OCI-LY1 (cell line): ENCODE results near the gene USP44.

Experiments used
- H2AFZ ChIP-seq: fragments of 200-600 bp; sonication (generic), shearing (Covaris generic); 2 replicates; pipeline ENCODE4 v1.6.0; 2014; ENCODE audit warnings: antibody characterized with exemption, mild to moderate bottlenecking, low read length
- H3F3A ChIP-seq: fragments of 200-600 bp; sonication (generic), shearing (Covaris generic); 2 replicates; pipeline ENCODE4 v1.6.0; 2014; ENCODE audit warnings: mild to moderate bottlenecking, antibody characterized with exemption, low read length, moderate library complexity; ENCODE audit not compliant: insufficient read depth
- H3K27ac ChIP-seq: fragments of 200-600 bp; sonication (generic); 2 replicates; pipeline ENCODE4 v1.5.1; 2014; ENCODE audit warnings: low read length, mixed run types, mild to moderate bottlenecking, low read depth; ENCODE audit not compliant: poor library complexity, severe bottlenecking
- H3K27me3 ChIP-seq: fragments of 200-600 bp; sonication (generic); 2 replicates; pipeline ENCODE4 v1.6.0; 2014; ENCODE audit warnings: antibody characterized with exemption, mild to moderate bottlenecking, low read length, moderate library complexity; ENCODE audit not compliant: insufficient read depth
- H3K36me3 ChIP-seq: fragments of 200-600 bp; sonication (generic); 2 replicates; pipeline ENCODE4 v1.6.1; 2014; ENCODE audit warnings: mild to moderate bottlenecking, antibody characterized with exemption, low read length, moderate library complexity, mixed read lengths; ENCODE audit not compliant: insufficient read depth
- H3K4me1 ChIP-seq: fragments of 200-600 bp; sonication (generic); 2 replicates; pipeline ENCODE4 v1.5.1; 2014; ENCODE audit warnings: mild to moderate bottlenecking, low read length, moderate library complexity; ENCODE audit not compliant: insufficient read depth, severe bottlenecking
- H3K4me2 ChIP-seq: fragments of 200-600 bp; sonication (generic), shearing (Covaris generic); 2 replicates; pipeline ENCODE4 v1.6.1; 2014; ENCODE audit warnings: low read length
- H3K4me3 ChIP-seq: fragments of 200-600 bp; sonication (generic); 2 replicates; pipeline ENCODE4 v1.5.1; 2014; ENCODE audit warnings: low read length, low read depth, mild to moderate bottlenecking, mixed read lengths; ENCODE audit not compliant: poor library complexity, severe bottlenecking
- H3K79me2 ChIP-seq: fragments of 200-600 bp; shearing (Covaris generic); 2 replicates; pipeline ENCODE4 v1.6.1; 2016; ENCODE audit warnings: mixed run types, low read length, mixed read lengths; ENCODE audit not compliant: insufficient read depth
- H3K9ac ChIP-seq: fragments of 200-600 bp; sonication (generic), shearing (Covaris generic); 2 replicates; pipeline ENCODE4 v1.6.1; 2014; ENCODE audit warnings: mild to moderate bottlenecking, low read length, mixed read lengths
- H3K9me2 ChIP-seq: fragments of 200-600 bp; sonication (generic), shearing (Covaris generic); 2 replicates; pipeline ENCODE4 v1.6.1; 2014; ENCODE audit warnings: low read depth, mild to moderate bottlenecking, low read length, mixed read lengths
- H3K9me3 ChIP-seq: fragments of 200-600 bp; shearing (Covaris generic); 2 replicates; pipeline ENCODE4 v1.6.1; 2014; ENCODE audit warnings: low read length, mixed read lengths
- H4K20me1 ChIP-seq: fragments of 200-600 bp; sonication (generic), shearing (Covaris generic); 2 replicates; pipeline ENCODE4 v1.6.0; 2016; ENCODE audit warnings: mild to moderate bottlenecking, low read length; ENCODE audit not compliant: insufficient read depth
- EZH2 ChIP-seq: fragments of 200-600 bp; sonication (generic), shearing (Covaris generic); IDR thresholded peaks from 2 replicates; pipeline ENCODE4 v1.8.0; 2017; ENCODE audit warnings: borderline replicate concordance, mixed run types, mild to moderate bottlenecking, antibody characterized with exemption, low read length, moderate library complexity, mixed read lengths
- TF ChIP-seq, protein P1 (sequence below): fragments of 200-600 bp; sonication (generic), shearing (Covaris generic); IDR thresholded peaks from 2 replicates; pipeline ENCODE4 v1.5.1; 2017; ENCODE audit warnings: mild to moderate bottlenecking, antibody characterized with exemption, low read length, moderate library complexity, mixed read lengths

The USP44 gene

DNA sequence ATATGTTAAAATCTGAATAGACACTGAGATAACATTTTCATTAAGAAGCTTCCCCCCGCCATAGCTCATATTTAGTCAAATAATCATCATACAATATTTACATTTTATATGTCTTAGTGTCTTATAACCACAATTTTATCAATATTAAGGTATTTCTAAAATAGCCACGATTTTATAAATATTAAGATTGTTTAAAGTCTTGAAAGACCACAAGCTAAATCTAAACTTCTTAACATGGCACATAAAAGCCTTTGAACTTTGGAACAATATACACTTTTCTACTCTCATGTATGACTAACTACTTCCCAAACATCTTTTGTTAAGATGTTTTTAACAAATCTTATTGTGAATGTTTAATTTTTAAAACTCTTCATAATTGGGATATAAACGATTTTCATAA is 6.5 kb downstream of the USP44 start:
- no peak for TF ChIP-seq EZH2
- TF ChIP-seq, protein P1, sequence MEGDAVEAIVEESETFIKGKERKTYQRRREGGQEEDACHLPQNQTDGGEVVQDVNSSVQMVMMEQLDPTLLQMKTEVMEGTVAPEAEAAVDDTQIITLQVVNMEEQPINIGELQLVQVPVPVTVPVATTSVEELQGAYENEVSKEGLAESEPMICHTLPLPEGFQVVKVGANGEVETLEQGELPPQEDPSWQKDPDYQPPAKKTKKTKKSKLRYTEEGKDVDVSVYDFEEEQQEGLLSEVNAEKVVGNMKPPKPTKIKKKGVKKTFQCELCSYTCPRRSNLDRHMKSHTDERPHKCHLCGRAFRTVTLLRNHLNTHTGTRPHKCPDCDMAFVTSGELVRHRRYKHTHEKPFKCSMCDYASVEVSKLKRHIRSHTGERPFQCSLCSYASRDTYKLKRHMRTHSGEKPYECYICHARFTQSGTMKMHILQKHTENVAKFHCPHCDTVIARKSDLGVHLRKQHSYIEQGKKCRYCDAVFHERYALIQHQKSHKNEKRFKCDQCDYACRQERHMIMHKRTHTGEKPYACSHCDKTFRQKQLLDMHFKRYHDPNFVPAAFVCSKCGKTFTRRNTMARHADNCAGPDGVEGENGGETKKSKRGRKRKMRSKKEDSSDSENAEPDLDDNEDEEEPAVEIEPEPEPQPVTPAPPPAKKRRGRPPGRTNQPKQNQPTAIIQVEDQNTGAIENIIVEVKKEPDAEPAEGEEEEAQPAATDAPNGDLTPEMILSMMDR = no peak
- Histone ChIP-seq H3K9me2 (no peaks in the 10 kb centered on the region), H3K9ac (no peak overlapping the region), H3K4me1 (no peaks in the 10 kb centered on the region), H3K4me2 (no peak overlapping the region), H2AFZ (no peak overlapping the region), H3K79me2 (no peaks in the 10 kb centered on the region), H4K20me1 (no peaks in the 10 kb centered on the region), H3F3A (no peaks in the 10 kb centered on the region), H3K27me3 (peaks cover 14% of the 10 kb centered on the region; the same call in 1 of the 2 replicates), H3K4me3 (no peak overlapping the region), H3K27ac (no peak overlapping the region), H3K36me3 (no peaks in the 10 kb centered on the region; the same call in 1 of the 2 replicates), H3K9me3 (peaks cover 7% of the 10 kb centered on the region; the same call in 1 of the 2 replicates)

- H3K4me3 ChIP-seq = no peak overlapping the region
- H3K36me3 ChIP-seq = no peaks in the 10 kb centered on the region; the same call in 1 of the 2 replicates
- H3F3A ChIP-seq = no peaks in the 10 kb centered on the region
- H3K27ac ChIP-seq = no peak overlapping the region
- no peak overlapping the region for H2AFZ ChIP-seq
- H3K4me1 ChIP-seq = no peaks in the 10 kb centered on the region
- no peak overlapping the region for H3K9ac ChIP-seq
- H3K4me2 ChIP-seq = no peak overlapping the region
- H4K20me1 ChIP-seq = no peaks in the 10 kb centered on the region
- H3K9me3 ChIP-seq = no peaks in the 10 kb centered on the region
- no peaks in the 10 kb centered on the region for H3K79me2 ChIP-seq
- H3K9me2 ChIP-seq = no peaks in the 10 kb centered on the region
- H3K27me3 ChIP-seq = peaks cover 4% of the 10 kb centered on the region; the same call in 1 of the 2 replicates
- TF ChIP-seq, protein P1 = no peak
- TF ChIP-seq EZH2 = no peak
These were observed 8.0 kb downstream of the USP44 start for GRCh38 chr12:95543305-95543704.

DNA sequence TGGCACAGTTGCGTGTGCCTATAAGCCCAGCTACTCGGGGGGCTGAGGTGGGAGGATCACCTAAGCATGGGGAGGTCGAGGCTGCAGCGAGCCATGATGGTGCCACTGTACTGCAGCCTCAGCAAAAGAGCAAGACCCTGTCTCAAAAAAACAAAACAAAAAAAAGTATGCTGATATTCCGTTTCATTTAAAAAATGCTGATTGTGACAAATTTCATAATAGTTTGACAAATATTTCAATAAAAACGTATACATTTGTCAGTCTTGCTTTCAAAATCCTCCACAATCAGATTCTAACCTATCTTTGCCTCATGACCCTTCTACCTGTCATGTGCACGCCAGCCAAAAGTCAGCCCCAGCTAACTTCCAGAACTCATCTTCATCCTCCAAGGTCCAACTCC is 9.8 kb downstream of the USP44 start:
- H3K36me3 ChIP-seq = no peaks in the 10 kb centered on the region
- H3K79me2 ChIP-seq = no peaks in the 10 kb centered on the region
- no peaks in the 10 kb centered on the region for H3K27me3 ChIP-seq
- H3K4me1 ChIP-seq = no peaks in the 10 kb centered on the region
- TF ChIP-seq, protein P1 = no peak
- TF ChIP-seq EZH2 = no peak
- H3K4me3 ChIP-seq = no peak overlapping the region
- H3K9me3 ChIP-seq = no peaks in the 10 kb centered on the region
- H3K27ac ChIP-seq = no peak overlapping the region
- H2AFZ ChIP-seq = no peak overlapping the region
- H3F3A ChIP-seq = no peaks in the 10 kb centered on the region
- H3K9ac ChIP-seq = no peak overlapping the region
- no peaks in the 10 kb centered on the region for H3K9me2 ChIP-seq
- H4K20me1 ChIP-seq = no peaks in the 10 kb centered on the region
- no peak overlapping the region for H3K4me2 ChIP-seq
